Amniotic stem cell (primary cell): ENCODE measurements around the gene ETS2.

Experiments used
- DNase-seq: peaks from one replicate; lab custom pipeline; 2025; lab: John Stamatoyannopoulos, UW

ETS2 gene

GRCh38 chr21:38861989-38862683, 56.4 kb downstream of the ETS2 start:
- no peak for DNase-seq

GRCh38 chr21:38863291-38863690, 57.6 kb downstream of the ETS2 start:
- DNase-seq, result no peak

GRCh38 chr21:38863843-38864363, 58.2 kb downstream of the ETS2 start:
- DNase-seq, result no peak

- no peak for DNase-seq
These were observed 59.2 kb downstream of the ETS2 start for GRCh38 chr21:38864964-38865363.

GRCh38 chr21:38869196-38869595, 63.5 kb downstream of the ETS2 start:
- no peak for DNase-seq

GRCh38 chr21:38869946-38870345, 64.2 kb downstream of the ETS2 start:
- DNase-seq, result no peak
